GM21619 (cell line): ENCODE measurements around the gene CHRNG.
A peak's percentile ranks its signal among the peaks of the same experiment; 100 is the strongest.
"Not testable (repeated sequence)": the region's sequence is repeated elsewhere in the genome, so short reads cannot be mapped to it uniquely, and the experiment has no call there.

Source experiments
- ATAC-seq: cut with Tn5 transposase; IDR thresholded peaks from one replicate; pipeline ENCODE4 v1.9.1; 2021; ENCODE audit not compliant: unreplicated experiment

Gene CHRNG

DNA sequence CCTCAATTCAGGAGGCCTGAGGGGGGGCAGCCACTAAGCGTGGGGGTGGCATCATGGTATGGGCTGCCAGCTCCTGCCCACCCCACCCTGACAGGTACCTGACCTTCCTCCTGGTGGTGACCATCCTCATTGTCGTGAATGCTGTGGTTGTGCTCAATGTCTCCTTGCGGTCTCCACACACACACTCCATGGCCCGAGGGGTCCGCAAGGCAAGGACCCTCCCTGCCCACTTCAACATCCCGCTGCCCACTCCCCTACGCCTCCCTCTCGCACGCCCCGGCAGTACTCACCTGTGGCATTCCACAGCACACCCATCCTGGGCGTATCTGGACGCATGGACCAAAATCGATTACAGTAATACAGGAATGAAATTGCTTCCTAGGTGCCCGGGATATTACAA lies 4.0 kb downstream of the CHRNG start:
- no peak for ATAC-seq

DNA sequence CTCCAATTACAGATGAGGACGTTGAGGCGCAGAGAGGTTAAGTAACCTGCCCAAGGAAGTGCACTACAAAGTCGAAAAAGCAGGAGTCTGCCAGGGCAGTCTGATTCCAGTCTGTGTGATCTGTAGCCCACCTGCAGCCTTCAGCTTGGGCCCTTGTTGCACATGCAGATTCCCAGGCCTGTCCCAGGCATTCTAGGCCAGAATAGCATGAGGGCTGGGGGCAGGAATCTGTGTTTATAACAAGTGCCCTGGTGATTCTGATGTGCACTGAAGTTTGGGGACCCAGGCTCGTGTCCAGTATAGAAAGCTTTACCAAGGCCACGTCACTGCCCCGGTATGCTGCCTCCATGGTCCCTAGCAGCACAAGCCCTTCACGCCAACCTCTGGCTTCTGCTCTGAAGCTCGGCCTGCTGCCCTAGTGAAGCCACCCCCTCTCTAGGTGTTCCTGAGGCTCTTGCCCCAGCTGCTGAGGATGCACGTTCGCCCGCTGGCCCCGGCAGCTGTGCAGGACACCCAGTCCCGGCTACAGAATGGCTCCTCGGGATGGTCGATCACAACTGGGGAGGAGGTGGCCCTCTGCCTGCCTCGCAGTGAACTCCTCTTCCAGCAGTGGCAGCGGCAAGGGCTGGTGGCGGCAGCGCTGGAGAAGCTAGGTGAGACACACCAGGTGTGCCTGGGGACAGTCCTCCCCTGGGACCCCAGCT lies 4.6 kb downstream of the CHRNG start:
- no peak for ATAC-seq

DNA sequence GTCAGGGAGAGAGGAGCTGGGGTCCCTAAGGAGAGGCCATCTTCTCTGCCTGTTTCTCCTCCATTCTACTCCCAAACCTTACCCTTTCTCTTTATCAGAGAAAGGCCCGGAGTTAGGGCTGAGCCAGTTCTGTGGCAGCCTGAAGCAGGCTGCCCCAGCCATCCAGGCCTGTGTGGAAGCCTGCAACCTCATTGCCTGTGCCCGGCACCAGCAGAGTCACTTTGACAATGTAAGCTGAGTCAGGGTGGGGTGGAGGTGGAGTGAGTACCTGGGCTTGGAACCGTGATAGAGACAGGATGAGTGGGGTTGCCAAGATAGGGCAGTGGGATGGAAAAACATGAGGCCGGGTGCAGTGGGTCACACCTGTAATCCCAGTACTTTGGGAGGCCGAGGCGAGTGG lies 5.2 kb downstream of the CHRNG start:
- no peak for ATAC-seq

DNA sequence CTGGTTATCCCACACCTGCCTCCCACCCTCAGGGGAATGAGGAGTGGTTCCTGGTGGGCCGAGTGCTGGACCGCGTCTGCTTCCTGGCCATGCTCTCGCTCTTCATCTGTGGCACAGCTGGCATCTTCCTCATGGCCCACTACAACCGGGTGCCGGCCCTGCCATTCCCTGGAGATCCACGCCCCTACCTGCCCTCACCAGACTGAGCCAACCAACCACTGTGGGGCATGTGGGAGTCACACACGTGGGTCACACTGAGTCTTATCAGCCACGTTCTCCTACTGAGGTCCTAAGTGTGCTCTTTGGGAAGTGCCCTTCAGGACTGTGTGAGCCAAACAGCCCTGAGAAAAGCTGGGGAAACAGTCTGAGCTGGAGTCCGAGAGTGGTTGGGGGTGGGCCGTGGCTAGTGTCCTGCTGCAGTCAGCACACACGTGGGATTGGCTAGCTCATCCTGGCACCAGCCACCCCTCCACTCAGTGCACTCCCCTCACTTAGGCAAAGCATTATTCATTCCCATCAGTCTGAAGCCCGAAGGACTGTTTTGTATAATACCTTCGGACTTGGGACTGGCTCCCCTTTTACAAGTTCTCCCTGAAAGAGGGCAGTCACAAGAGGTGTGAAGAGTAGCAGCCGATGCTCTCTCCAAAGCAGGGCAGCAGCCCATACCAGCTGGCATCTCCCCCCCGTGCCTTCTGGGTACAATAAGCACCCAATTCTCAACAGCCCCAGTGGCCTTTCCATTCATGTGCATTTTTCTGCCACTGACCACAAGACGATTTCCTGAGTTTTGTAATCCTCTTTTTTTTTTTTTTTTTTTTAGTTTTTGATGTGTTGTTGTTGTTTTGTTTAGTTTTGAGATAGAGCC lies 6.3 kb downstream of the CHRNG start:
- ATAC-seq = no peak

DNA sequence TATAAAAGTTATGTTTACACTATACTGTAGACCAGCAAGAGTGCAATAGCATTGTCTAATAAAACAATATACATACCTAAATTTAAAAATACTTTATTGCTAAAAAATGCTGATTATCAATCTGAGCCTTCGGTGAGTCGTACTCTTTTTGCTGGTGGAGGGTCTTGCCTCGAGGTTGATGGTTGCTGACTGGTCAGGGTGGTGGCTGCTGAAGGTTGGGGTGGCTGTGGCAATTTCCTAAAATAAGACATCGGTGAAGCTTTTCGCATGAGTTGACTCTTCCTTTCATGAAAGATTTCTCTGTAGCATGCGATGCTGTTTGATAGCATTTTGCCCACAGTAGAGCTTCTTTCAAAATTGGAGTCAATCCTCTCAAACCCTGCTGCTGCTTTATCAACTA lies 8.5 kb downstream of the CHRNG start:
- no peak for ATAC-seq

DNA sequence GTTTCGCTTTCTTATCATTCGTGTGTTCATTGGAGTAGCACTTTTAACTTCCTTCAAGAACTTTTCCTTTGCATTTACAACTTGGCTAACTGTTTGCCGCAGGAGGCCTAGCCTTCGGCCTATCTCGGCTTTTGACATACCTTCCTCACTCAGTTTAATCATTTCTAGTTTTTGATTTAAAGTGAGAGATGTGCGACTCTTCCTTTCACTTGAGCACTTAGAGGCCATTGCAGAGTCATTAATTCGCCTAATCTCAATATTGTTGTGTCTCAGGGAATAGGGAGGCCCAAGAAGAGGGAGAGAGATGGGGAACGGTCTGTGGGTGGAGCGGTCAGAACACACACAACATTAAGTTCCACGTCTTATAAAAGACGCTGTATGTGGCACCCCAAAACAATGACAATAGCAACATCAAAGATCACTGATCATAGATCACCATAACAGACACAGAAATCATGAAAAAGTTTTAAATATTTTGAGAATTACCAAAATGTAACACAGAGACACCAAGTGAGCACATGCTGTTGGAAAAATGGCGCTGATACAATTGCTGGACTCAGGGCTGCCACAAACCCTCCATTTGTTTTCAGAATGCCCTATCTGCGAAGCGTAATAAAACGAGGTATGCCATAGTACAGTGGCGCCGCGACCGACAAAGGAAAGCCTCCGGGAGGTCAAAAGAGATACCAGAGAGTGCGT lies 10.3 kb downstream of the CHRNG start:
- ATAC-seq = no peak

DNA sequence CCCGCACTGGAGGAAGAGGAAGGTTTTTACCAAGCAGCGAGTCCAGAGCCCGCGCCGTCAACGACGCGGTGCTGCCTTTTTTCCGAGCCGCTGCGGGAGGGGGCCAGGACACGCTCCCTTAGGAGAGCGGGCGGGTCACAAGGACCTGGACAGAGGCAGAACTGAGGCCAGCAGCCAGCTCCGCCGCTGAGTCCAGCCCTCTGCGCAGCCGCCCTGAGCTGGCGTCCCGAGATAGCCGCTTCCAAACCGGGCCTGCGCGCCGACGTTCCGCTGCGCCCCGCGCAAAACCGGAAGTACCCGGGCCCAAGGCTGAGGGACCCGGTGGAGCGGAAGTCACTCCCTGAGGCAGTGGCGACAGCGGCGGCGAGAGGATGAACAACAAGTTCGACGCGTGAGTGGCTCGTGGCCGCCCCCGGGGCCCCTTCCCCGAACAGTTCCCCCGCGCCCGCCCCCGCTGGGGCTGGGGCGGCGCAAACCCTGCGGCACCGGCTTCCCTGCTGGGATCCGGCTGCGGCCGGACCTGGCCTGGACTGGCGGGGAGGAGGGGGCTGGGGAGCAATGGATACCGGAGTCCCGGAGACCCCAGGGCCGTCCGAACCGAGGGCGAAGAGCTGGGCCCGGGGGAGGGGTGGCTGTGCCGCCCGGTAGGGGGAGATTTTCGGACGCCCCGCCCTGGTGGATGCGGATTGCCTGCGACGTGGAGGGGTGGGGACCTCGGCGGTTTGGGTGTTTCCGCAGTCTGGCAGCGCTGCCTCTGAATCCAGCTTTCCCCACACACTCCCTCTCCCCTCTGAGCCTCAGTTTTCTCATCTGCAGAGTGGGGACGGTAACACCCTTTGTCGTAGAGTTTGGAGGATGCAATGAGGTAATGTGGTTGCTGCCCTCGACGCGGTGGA lies 11.1 kb downstream of the CHRNG start, which contains the start of the genes EIF4E2 and TIGD1:
TSS of gene EIF4E2 (plus strand) at position 336 of the 896 bp plus-strand sequence. CDS start at position 372, 36 bp downstream.
TSS of gene TIGD1 (minus strand) at position 204 of the 896 bp plus-strand sequence. CDS start 675 bp downstream, outside the sequence.
- ATAC-seq = peak; percentile 92

DNA sequence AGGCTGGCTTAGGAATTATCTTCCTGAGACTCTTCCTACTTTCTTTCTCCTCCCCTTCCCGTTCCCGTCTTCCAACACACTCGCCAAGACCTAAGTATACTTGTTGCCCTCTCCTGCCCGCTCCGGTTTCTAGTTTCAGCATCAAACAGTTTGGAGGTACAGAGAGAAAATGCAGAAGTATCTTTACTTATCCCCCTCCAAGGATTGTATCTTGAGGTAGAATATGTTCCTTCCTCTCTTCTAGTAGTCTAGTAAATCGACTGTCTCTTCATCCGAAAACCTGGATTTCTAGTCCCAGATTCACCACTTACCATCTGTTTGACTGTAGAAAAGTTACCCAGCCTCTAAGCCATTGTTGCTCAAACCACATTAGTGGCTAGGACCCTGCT lies 11.8 kb downstream of the CHRNG start:
- no peak for ATAC-seq

DNA sequence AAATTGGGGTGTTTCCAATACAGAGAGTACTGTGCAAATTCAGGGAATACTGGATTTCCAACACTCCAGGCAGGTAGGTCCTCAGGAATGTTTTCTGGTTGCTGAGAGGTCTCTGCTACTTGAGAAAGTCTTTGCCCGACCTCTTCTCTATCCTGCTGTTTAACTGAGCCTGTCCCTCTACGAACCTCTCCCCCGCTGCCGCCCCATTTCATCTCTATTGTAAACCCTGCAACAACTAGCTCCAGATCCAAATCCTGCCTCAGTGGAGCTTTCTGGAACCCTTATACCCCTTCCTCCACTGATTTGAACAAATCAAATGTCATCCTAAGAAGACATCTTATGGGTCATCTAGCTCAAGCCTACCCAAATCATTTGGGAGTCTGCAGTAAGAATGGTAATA lies 12.3 kb downstream of the CHRNG start:
- no peak for ATAC-seq

DNA sequence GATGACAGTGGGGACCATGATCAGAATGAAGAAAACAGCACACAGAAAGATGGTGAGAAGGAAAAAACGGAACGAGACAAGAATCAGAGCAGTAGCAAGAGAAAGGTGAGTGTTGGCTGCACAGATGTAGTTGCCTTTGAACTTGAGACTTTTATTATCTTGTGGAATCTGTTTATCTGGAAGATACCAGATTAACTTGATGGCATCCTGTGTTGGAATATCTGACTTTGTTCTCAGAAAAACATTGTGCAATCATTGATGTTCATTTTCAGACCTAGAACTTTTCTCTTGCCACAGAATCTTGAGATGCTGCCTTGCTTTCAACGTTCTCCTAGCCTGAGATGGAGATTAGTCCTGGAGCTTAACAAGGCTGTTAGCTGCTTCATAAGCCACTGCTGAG lies 16.9 kb downstream of the CHRNG start:
- no peak for ATAC-seq

DNA sequence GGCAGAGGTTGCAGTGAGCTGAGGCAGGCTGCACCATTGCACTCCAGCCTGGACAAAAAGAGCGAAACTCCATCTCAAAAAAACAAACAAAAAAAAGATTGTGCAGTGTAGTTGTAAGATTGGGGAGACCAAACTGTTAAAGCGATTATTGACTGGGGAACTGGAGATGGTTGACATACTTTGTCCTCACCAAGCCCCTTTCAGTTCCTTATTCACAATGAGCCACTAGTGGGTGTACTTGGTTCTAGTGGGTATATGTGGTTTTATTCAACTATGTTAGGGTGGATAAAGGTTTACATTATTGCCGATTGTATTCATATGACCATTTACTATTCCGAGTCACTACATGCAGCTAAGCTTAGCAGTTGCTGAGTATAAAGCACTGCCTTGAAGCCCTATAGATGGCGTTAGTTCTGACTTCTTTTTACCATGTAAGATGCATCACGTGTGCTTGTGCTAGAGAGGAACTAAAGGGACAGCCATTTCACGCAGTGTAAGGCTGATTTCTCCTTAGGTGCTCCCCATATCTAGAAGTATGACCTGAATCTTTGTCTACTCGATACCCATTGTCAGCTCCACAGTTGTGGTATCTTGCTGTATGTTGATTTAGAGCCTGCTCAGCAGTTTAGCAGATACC lies 23.1 kb downstream of the CHRNG start:
- no peak for ATAC-seq

DNA sequence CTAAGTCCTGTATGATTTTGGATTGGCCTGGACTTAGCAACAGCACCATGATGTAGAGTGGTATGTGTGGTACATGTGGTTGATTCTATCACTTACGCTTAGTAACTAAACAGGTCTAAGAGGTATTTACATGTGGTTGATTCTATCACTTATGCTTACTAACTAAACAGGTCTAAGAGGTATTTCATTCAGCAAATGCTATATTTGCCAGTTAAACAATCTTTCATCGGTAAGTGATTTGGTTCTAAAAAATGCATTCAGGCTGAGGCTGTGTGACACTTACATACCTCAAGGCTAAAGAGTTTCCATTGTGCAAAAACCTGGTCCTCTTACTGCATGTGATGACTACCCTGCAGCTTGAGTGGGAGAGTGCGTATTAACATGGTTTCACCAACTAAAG lies 24.1 kb downstream of the CHRNG start:
- no peak for ATAC-seq

DNA sequence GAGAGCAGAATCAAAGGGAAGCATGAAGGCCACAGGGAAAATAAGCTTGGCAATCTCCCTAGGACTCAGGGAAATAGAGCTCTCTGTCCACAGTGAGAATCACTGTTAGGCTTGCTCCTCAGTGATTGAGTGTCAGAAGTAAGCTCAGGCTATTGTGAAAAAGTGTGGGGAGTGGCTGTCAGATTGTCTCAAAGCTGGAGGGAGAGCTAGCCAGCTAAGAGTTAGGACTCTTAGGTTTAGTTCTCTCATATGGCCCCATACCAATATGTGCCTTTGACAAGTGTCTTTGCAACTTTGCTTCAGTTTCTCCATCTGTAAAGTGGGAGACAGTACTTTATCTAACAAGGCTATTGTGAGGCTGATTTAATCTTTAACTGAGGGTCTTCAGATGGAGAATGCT lies 28.2 kb downstream of the CHRNG start:
- no peak for ATAC-seq

DNA sequence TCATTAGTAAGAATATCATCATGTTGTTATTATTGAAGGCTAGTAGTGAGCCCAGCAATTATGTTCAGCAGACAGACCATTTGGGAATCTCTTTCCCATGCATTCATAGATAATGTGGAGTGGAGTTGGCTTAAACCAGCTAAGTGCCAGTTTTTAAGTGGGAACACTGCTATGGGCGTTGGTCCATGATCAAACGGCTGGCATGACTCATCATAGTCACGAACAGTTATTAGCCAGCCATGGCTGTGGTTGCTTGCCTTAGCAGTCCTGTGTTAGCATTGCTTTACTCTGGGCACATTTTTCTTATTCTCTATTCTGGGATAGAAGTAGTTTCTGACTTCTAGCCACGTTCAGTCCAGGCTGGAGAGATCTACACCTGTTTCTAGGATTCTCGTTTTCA lies 28.7 kb downstream of the CHRNG start:
- no peak for ATAC-seq

DNA sequence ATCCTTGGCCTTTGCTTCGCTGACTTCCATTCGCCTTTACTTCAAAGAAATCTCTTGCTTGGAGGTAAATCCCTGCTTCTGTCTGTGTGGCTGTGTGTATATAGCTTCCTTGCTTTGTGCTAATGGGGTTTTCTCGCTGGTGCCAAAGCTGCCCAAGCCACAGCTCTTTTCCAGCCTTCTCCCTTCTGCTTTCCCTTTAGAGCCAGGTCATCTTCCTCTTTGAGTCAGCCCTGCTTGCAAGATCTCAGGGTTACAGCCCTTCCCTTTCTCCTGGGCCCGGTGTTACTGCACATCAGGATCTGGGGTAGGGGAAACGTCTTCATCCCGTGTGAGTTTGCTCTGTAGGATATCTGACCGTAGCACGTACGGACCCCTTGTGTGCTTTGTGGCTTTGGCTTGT lies 30.0 kb downstream of the CHRNG start:
- no peak for ATAC-seq

DNA sequence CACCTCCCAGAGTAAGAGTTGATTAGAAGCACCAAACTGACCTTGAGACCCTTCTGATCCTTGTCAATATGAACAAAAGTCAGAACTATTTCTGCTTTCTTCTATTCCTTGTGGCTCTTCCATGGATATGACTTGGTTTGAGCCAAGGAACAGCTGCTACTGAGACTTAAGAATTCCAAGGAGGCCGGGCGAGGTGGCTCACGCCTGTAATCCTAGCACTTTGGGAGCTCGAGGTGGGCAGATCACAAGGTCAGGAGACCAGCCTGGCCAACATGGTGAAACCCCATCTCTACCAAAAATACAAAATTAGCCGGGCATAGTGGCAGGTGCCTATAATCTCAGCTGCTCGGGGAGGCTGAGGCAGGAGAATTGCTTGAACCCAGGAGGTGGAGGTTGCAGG lies 31.0 kb downstream of the CHRNG start:
- not testable (repeated sequence) for ATAC-seq

DNA sequence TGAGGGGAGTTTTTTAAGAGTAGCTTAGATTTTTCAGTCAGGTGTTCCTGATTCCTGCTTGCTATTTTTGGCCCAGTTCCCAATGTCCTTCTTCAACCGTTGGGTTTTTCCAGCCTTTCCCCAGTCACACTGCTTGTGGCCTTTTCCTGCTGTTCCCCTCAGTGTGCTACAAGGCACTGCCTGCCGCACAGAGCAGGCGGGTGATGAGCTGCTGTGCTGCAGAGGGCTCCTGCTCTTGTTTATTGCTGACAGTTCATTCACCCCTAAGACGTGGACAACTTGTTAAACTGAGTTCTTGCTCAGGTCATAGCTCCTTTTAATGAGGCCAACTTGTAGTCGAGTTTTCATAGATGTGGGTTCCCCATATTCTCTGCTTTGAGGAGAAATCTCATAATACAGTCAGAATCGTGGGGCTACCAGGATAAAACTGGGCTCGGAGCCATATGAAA lies 31.6 kb downstream of the CHRNG start:
- ATAC-seq = no peak

DNA sequence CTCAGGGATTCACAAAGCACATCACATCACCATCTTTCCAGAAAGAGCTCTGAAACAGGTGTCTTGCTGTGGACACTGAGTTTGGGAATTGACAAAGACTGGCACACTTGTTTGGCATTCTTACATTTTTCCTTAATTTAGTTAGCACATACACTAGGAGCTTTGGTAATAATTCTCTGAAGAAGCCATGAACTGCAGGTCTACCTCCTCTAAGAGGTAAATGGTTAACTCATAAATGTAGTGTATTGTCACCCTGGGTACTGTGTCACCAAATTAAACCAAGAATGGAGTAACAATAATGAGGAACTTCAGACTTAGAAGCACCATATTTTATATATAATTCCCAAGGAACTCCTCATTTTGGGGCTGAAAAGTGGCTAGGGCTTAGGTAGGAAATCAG lies 33.5 kb downstream of the CHRNG start:
- no peak for ATAC-seq

DNA sequence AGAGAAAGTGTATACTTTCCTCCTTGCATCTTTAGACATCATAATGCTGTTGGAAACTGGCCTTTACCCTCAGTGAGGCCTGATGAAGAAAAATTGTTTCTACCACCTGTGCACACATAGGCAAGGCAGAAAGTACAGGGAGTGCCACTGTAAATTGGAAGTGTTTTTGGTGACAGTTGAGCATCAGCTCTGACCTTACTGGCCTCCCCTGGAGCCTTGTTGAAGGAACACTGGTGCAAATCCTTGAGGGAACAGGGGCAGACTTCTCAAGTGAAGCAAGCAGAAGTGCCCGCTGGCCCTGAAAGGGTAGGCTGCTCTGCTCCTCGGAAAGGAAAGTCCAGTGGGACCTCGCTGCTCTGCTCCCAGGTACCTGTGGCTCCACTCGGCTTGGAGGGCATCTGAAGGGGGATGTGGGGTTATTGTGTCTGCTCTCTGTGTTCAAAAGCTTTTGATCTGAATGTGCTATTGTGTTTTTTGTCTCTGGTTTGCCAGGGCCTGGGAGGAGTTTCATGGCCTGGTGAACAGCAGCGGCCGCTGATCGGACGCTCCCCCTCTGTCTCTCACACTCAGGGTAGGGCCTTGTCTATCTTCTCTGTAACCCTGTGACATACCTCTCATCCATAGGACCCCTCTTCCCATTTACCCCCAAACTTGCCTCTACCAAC lies 34.4 kb downstream of the CHRNG start:
- no peak for ATAC-seq
